ENCODE data around the gene JAM3.
A peak's percentile ranks its signal among the peaks of the same experiment; 100 is the strongest.

JAM3 gene

DNA sequence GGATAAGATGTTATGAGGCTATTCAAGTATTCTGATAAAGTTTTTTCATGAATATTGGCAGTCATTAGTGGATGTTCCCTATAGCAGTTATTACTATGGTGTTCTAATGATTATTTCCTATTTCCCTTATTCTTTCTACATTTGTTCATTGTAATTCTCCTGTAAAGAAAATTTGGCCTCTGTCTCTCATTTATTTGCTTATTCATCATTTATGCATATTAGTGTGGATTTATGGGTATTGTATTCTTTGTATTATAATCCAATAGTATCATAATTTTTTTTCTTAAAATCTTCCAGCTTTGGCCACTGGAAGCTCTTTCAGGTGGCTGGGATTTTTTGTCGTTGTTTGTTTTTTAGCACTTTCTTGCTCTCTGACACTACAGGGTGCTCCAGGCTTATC lies 47.3 kb downstream of the JAM3 start:
- DNase-seq, result no peak

GRCh38 chr11:134118006-134118405 lies 49.1 kb downstream of the JAM3 start:
- DNase-seq, result no peak

GRCh38 chr11:134119094-134119493 lies 50.2 kb downstream of the JAM3 start:
- DNase-seq, result no peak

DNA sequence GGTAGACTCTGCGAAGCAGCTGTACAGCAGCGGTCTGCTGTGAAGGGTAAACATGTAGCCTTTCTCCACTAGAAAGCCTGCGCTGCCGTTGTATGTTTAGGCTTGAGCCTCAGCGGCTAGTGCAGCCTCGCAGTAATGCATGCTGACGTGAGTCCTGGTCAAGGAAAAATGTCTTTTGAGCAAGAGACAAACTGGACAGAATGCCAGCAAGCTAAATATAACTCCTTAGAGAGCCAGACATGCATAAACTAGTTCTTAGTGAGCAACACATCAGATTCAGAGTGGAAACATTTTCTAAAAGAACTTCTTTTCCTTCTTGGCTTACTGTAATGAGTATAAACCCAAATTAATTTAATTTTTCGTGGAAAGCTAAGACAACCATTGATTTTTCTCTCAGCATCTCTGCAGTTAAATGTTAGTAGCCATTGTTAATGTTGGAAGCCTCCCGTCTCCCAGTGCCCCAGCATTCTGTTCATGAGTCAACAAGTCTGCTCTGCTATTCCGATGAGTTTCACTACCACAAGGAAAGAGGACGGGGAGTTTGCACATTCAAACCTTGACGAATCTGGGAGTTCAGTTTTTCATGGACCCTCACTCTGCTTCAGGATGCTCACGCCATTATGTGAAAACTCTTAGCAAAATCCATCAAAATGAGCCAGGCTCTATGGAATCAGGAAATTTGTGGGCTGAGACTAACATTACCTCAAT lies 51.4 kb downstream of the JAM3 start:
- DNase-seq, result no peak

DNA sequence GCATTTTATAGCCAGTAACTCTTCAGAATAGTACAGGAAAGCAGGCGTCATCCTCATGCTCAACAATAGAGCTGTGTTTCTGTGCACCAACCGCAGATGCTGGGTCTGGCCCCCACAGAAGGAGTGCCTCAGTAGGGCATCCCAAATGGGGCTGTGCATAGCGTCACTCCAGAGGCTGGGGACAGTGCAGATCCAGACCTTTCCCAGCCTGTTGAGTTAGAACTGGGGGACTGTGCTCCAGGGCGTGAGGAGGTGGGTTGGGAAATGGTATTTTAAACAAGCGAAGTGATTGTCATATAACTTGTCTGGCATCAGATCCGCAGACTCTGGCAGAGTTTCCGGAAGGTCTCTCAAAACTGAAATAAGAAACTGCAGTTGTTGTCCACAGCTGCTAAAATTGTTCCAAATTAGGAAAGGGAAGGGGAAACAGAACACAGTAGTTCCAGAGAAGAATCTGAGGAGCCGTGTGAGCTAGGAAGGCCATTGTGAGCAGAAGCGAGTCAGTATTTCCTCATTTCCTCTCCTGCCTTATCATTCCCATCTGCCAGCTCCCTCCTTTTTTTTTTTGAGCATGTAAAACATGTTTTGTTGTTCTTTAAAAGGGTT lies 52.2 kb downstream of the JAM3 start:
- DNase-seq, result no peak

DNA sequence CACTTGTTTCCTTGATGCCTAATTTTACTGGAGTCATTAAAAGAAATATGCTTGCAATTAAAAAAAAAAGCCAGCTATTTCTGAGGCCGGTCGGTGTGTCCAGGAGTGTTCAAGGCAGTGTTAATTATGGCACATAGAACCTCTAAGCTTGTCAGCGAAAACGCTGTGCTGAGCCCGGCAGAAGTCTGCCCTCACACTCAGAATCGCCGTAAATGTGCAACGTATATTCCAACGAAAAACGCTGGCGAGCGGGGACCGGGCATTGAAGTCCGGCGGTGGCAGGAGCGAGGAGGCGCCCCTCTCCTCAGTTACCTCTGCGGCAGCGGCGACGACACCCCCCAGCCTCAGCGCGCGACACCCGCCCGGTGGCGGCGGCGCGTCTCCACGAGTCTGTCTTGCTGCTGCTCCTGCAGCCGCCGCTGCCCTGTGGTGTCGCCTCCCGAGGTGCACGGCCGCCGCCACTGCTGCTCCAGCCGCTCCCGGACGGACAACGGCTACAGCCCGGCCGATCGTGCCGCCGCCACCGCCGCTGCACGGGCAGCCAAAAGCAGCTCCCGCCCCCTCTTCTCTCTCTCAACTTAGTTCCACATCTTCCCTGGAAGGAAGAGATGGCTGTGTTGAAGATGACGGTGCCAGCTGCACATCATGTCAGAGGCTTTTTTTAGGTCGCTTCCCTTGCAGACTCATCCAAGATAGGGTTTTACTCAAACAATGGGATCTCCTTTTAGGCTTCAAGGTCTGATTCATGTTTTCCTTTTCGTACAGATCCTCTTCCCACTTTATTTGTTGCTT lies 56.0 kb downstream of the JAM3 start:
- peak; percentile 24 for DNase-seq

DNA sequence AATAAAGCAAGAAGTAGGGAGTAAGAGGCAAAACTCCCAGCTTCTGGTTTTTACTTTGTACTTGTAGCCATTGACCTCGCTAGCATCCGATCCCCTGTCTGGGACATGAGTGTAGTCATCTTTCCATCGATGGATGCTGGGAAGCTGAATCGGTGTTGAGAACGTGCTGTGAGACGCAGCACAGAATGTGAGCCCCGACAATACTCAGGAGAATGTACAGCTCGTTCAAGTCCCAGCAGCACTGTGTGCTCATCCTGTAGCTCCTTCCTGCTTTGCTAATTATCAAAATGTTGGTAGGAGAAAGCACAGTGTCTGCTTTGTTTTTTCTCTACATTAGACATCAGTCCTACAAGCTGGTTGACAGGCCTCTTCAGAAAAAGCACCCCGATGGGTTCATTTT lies 56.6 kb downstream of the JAM3 start:
- no peak for DNase-seq

- no peak for DNase-seq
These were observed 57.4 kb downstream of the JAM3 start for GRCh38 chr11:134126217-134126822.

- no peak for DNase-seq
These were observed 62.9 kb downstream of the JAM3 start for GRCh38 chr11:134131628-134132244.

GRCh38 chr11:134132808-134133207 lies 63.9 kb downstream of the JAM3 start:
- DNase-seq, result no peak

DNA sequence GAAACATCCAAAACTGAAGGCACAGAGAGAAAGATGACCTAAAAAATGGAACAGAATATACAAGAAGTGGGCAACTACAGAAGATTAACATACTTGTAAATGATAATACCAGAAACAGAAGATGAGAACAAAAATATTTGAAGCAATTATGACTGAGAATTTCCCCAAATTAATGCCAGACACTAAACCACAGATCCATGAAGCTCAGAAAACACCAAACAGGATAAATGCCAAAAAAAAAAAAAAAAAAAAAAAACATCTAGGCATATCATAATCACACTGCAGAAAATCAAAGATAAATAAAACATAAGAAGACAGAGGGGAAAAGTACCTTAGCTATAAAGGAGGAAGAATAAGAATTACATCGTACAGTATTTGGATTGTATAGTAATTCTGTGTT lies 65.3 kb downstream of the JAM3 start:
- DNase-seq, result no peak

GRCh38 chr11:134138376-134138775 lies 69.5 kb downstream of the JAM3 start:
- no peak for DNase-seq

- no peak for DNase-seq
These were observed 70.5 kb downstream of the JAM3 start for GRCh38 chr11:134139303-134139872.

- DNase-seq, result peak; percentile 62
These were observed 71.0 kb downstream of the JAM3 start for GRCh38 chr11:134139873-134140331.

- DNase-seq, result no peak
These were observed 72.2 kb downstream of the JAM3 start for GRCh38 chr11:134140961-134141490.

DNA sequence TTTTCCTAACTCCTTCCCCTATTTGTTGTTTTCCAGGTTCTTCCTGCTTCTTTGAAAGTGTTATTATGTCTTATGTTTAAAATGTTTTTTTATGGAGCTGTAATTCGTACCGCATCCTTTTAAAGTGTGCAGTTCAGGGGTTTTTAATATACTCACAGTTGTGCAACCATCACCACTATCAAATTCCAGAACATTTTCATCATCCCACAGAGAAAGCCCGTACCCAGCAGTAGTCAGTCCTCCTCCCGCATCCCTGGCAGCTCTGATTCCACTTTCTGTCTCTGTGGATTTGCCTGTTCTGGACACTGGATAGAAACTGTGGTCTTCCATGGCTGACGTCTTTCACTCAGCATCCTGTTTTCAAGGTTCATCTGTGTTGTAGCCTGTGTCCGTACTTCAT lies 73.7 kb downstream of the JAM3 start:
- no peak for DNase-seq

- no peak for DNase-seq
These were observed 74.9 kb downstream of the JAM3 start for GRCh38 chr11:134143801-134144200.

GRCh38 chr11:134144744-134145143 lies 75.9 kb downstream of the JAM3 start:
- no peak for DNase-seq

DNA sequence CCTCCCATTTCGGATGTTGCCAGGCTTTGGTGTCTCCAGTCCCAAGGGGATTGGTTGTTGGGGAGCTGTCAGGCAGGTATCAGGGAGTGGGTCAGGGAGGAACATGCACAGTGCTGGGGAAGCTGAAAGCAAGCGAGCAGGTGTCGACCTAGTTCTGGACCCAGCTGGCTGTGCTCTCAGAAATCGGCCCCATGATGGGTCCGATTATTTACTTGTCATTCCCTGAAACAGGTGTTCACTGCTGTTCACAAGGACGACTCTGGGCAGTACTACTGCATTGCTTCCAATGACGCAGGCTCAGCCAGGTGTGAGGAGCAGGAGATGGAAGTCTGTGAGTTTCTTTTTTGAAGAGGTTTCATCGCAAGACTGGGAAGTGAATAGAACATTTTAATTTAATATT lies 76.8 kb downstream of the JAM3 start:
- DNase-seq, result no peak

GRCh38 chr11:134146598-134146997 lies 77.7 kb downstream of the JAM3 start:
- DNase-seq, result no peak

DNA sequence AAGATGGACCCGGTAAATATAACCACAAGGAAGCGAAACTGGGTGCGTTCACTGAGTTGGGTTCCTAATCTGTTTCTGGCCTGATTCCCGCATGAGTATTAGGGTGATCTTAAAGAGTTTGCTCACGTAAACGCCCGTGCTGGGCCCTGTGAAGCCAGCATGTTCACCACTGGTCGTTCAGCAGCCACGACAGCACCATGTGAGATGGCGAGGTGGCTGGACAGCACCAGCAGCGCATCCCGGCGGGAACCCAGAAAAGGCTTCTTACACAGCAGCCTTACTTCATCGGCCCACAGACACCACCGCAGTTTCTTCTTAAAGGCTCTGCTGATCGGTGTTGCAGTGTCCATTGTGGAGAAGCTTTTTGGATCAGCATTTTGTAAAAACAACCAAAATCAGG lies 80.5 kb downstream of the JAM3 start:
- no peak for DNase-seq

DNA sequence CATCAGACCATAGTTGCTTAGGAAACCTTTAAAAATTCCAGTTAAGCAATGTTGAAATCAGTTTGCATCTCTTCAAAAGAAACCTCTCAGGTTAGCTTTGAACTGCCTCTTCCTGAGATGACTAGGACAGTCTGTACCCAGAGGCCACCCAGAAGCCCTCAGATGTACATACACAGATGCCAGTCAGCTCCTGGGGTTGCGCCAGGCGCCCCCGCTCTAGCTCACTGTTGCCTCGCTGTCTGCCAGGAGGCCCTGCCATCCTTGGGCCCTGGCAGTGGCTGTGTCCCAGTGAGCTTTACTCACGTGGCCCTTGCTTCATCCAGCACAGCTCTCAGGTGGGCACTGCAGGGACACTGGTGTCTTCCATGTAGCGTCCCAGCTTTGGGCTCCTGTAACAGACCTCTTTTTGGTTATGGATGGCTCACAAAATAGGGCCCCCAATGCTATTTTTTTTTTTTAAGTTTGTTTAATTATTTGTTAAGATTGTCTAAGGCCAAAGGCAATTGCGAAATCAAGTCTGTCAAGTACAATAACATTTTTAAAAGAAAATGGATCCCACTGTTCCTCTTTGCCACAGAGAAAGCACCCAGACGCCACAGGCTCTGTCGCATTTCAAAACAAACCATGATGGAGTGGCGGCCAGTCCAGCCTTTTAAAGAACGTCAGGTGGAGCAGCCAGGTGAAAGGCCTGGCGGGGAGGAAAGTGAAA lies 81.5 kb downstream of the JAM3 start:
- DNase-seq, result peak; percentile 35
